SK-N-MC (cell line): ENCODE results near the gene IGF1R.

Experiments used
- EZH2 ChIP-seq: fragments of 200-600 bp; sonication (generic); IDR thresholded peaks from one replicate; pipeline ENCODE4 v1.6.1; 2017; ENCODE audit warnings: antibody characterized with exemption
- FOXP2 ChIP-seq: optimal IDR thresholded peaks from 2 replicates; pipeline ENCODE3; 2011; ENCODE audit warnings: mild to moderate bottlenecking, moderate library complexity; ENCODE audit not compliant: insufficient read depth; ENCODE audit errors: extremely low read length, control extremely low read depth
- POLR2AphosphoS5 ChIP-seq: IDR thresholded peaks from 2 replicates; pipeline ENCODE4 v1.6.1; 2012; ENCODE audit warnings: mild to moderate bottlenecking, low read depth, low read length, borderline replicate concordance

- TF ChIP-seq EZH2 = no peak
- no peak for TF ChIP-seq POLR2AphosphoS5
- TF ChIP-seq FOXP2 = no peak
Observed at GRCh38 chr15:98823012-98823458, 174.7 kb downstream of the IGF1R start.
